HepG2 (cell line): ENCODE results near the gene HOXB6. TPM values are rescaled to one million over a fixed set of nuclear protein-coding genes. Genes with fewer than 3 reads are reported as not detected.

ENCODE experiments used
- ATAC-seq: fragments of 200-7000 bp; cut with Tn5 transposase; 3 replicates; pipeline ENCODE4 v1.9.1; 2020; ENCODE audit warnings: mild to moderate bottlenecking, moderate library complexity
- BruUV-seq: library from RNA; stranded (reverse); fragments of 400-500 nt; replicated peaks from 2 replicates; lab custom pipeline; 2021; lab: Mats Ljungman, UMichigan
- CTCF ChIA-PET: fragments of 300-600 bp; formaldehyde crosslinking; extraction: SDS; loops from one replicate; lab custom pipeline; 2021; ENCODE audit warnings: low total read pairs, inconsistent platforms, low intra/inter-chr PET ratio; lab: Yijun Ruan, JAX
- POLR2A ChIA-PET: fragments of 350-600 bp; sonication (Branson Sonifier 250); formaldehyde crosslinking; loops from one replicate; lab custom pipeline; 2020; ENCODE audit warnings: antibody characterized with exemption, inconsistent platforms; lab: Yijun Ruan, JAX
- DNase-seq: peaks from one replicate; pipeline ENCODE4 v3.0.0-alpha.2; 2015; ENCODE audit warnings: low spot score
- FAIRE-seq: peaks from 3 replicates; lab custom pipeline; 2011; peaks lifted over from hg19 to GRCh38; lab: Jason Lieb, UNC
- H2AFZ ChIP-seq: one replicate; pipeline ENCODE4 v1.6.1; 2011; ENCODE audit warnings: low read length, inconsistent platforms
- H3K27ac ChIP-seq: fragments of 300-600 bp; 3 replicates; pipeline ENCODE4 v1.8.0; 2011; ENCODE audit warnings: mixed run types, mild to moderate bottlenecking, mixed read lengths, low read length, inconsistent platforms; ENCODE audit not compliant: insufficient read depth; ENCODE audit errors: extremely low read length
- H3K27me3 ChIP-seq, 2 experiments: fragments of 200-600 bp in 1 of 2; 2 replicates in 1 of 2; 3 replicates in 1 of 2; pipeline versions ENCODE4 v1.6.0 to v1.8.0; 2011; ENCODE audit warnings: low read length in 2 of 2, mild to moderate bottlenecking in 2 of 2, moderate library complexity in 2 of 2, inconsistent platforms in 1 of 2; ENCODE audit not compliant: insufficient read depth in 2 of 2, control insufficient read depth in 1 of 2
- H3K36me3 ChIP-seq, 2 experiments: fragments of 200-600 bp in 1 of 2; replicated peaks in 1 of 2; 2 replicates in 1 of 2; 3 replicates in 1 of 2; pipeline versions ENCODE4 v1.5.1 to v1.8.0; 2011; ENCODE audit warnings: low read length in 2 of 2, inconsistent platforms in 1 of 2; ENCODE audit not compliant: insufficient read depth in 2 of 2, control insufficient read depth in 1 of 2
- H3K4me1 ChIP-seq: 2 replicates; pipeline ENCODE4 v1.5.1; 2012; ENCODE audit warnings: low read length, inconsistent platforms; ENCODE audit not compliant: insufficient read depth
- H3K4me2 ChIP-seq: 2 replicates; pipeline ENCODE4 v1.6.0; 2011; ENCODE audit warnings: low read depth, low read length, inconsistent platforms
- H3K4me3 ChIP-seq, 3 experiments: fragments of 200-600 bp in 1 of 3; sonication (generic), shearing (Covaris generic) in 1 of 3; replicated peaks in 1 of 3; 2 replicates each; pipeline ENCODE4 v1.5.1; 2011 to 2016; ENCODE audit warnings: low read length in 3 of 3, inconsistent platforms in 2 of 3, low read depth in 2 of 3, mild to moderate bottlenecking in 2 of 3, control low read depth in 1 of 3, mixed read lengths in 1 of 3; ENCODE audit not compliant: insufficient read depth in 1 of 3
- H3K79me2 ChIP-seq: one replicate; pipeline ENCODE4 v1.6.1; 2011; ENCODE audit warnings: low read length, inconsistent platforms; ENCODE audit not compliant: insufficient read depth
- H3K9ac ChIP-seq: 2 replicates; pipeline ENCODE4 v1.6.0; 2011; ENCODE audit warnings: mild to moderate bottlenecking, low read depth, low read length, inconsistent platforms; ENCODE audit not compliant: insufficient read depth
- H3K9me3 ChIP-seq: 2 replicates; pipeline ENCODE4 v1.5.1; 2012; ENCODE audit warnings: mild to moderate bottlenecking, low read length
- H4K20me1 ChIP-seq: 2 replicates; pipeline ENCODE4 v1.6.0; 2011; ENCODE audit warnings: inconsistent platforms, mild to moderate bottlenecking, low read length, moderate library complexity; ENCODE audit not compliant: insufficient read depth
- BRCA1 ChIP-seq: sonication (generic); formaldehyde crosslinking; IDR thresholded peaks from 2 replicates; pipeline ENCODE4 v1.4.0; 2020; ENCODE audit warnings: missing genetic modification reagents
- SAP130 ChIP-seq: IDR thresholded peaks from 2 replicates; pipeline ENCODE4 v1.6.1; 2016; ENCODE audit warnings: low read depth
- SRY ChIP-seq: sonication (generic); formaldehyde crosslinking; IDR thresholded peaks from 2 replicates; pipeline ENCODE4 v1.8.0; 2022; ENCODE audit warnings: mild to moderate bottlenecking, missing genetic modification reagents
- ZNF205 ChIP-seq: IDR thresholded peaks from 2 replicates; pipeline ENCODE4 v1.6.1; 2018; ENCODE audit warnings: missing biosample characterization, missing genetic modification reagents
- ZNF878 ChIP-seq: sonication (generic); formaldehyde crosslinking; IDR thresholded peaks from 2 replicates; pipeline ENCODE4 v1.8.1; 2023; ENCODE audit warnings: mild to moderate bottlenecking, missing genetic modification reagents, moderate library complexity
- WGBS: methylation state at CpG from one replicate; pipeline ENCODE4 v1.1.6; 2017; ENCODE audit warnings: low lambda C conversion rate; 5-methylcytosine and 5-hydroxymethylcytosine counted together
- in situ Hi-C: cut with HindIII; loops from 2 replicates; pipeline ENCODE4 v1.10.0; 2017; ENCODE audit warnings: low pct_unique_long_range_greater_than_20kb; ENCODE audit not compliant: extremely low pct_ligation_motif_present
- intact Hi-C: fragments of 100-400 bp; cut with micrococcal nuclease; formaldehyde crosslinking; loops from one replicate; pipeline ENCODE4 v1.10.0; 2022; ENCODE audit not compliant: unreplicated experiment
- polyA plus RNA-seq, 8 experiments: library from polyadenylated mRNA; depleted of rRNA in 3 of 8; stranded (reverse) in 7 of 8; unstranded in 1 of 8; fragments of >200 nt; fragmentation: Illumina TruSeq in 4 of 8; extraction: Trizol in 4 of 8; gene quantifications; 2 replicates each; pipeline versions ENCODE4 v1.2.1 to v1.2.3, GENCODE V29; 2011 to 2016; ENCODE audit warnings: low read depth in 4 of 8, missing spikeins in 1 of 8, mixed read lengths in 1 of 8; ENCODE audit not compliant: insufficient read depth in 1 of 8
- total RNA-seq, 5 experiments: library from RNA; depleted of rRNA; stranded (reverse); fragments of >200 nt; fragmentation: Illumina TruSeq; extraction: Trizol; gene quantifications; 2 replicates each; pipeline ENCODE4 v1.2.3, GENCODE V29; 2016; ENCODE audit warnings: low read depth in 1 of 5

Gene HOXB6
- total and polyA plus RNA-seq, 2 of the 13 experiments (the other 11 are each of a cell fraction or from before 2014, with no cell fraction given) = not detected

DNA sequence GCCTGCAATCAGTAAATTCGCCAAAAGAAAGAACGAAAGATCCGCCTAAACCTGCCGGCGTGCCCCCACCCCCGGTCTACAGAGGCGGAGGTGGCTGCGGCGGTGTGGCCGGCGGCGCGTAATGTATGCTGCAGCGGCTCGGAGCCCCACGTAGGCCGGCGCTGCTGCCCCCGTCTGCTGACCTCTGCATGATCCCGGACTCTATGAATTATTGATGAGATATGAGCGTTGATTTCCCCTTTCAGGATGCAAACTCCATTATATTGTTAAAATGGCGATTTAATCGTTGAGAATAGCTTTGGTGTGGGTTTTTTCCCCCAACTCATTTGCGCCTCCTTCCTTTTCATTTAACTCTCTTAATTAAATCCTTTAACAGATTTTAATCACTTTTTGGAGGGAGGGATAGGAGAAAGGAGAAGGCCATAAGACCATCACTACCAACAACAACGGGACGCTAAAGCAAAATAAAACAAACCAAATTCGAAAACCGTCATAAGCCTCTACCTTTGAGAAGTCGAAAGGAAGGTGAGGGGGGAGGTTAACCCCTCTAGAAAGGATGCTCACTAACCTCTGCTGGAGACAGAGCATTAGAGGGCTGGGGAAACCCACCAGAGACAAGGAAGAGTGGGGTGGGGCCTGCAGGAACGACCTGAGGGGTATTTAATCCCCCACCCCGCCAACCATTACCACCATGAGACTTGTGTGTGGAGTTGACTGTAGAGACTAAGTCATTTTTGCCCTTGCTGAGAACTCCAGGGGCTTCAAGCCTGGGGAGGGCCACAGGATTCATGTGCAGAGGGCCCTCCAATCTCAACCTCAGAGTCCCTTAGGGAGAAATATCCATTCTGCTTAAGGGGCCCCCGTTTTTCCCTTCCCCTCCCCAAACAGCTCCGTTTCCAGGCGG lies 18.2 kb downstream of the HOXB6 start (continued):
- TF ChIP-seq ZNF878 = no peak

DNA sequence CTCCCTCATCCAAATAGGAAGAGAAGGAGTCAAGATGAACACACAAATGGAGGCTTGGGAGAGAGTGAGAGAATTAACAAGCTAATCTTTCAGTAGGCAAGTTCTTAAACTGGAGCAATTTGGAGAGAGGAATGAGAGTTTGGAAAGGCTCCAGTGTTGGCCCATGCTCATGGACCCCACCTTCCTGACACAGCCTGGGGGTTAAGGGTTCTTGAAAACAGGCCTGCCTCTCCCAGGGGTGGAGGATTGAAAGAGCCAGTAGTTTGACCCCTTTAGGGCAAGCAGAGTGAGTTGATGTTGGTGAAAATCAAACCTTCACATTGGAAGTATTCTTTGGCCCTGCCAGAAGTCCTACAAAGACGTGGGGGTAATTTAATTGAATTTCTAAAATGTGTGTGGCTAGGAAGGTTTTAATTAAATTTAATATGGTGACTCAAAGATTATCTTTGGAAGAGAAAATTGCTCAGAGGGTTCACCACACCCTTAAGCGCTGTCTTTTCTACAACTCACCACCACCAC lies 20.5 kb downstream of the HOXB6 start:
- DNase-seq (no peak), ATAC-seq (no peak), FAIRE-seq (no peak)
- Histone ChIP-seq H3K4me1 (peaks cover 7% of the 10 kb centered on the region; the same call in 1 of the 2 replicates), H3K27ac (no peak overlapping the region), H3K79me2 (no peaks in the 10 kb centered on the region), H3K36me3 (no peaks in the 10 kb centered on the region), H3K4me3 (no peak overlapping the region), H3K27me3 (peaks cover 31 to 95% of the 10 kb centered on the region in 2 experiments), H3K4me2 (no peak overlapping the region)
- POLR2A ChIA-PET = no interaction called here
- in situ Hi-C loops (no loop called here), intact Hi-C loops (no loop called here)
- BruUV-seq = no TSS peak
- WGBS = 6% methylated on average over 2 of the region's 2 CpGs
- TF ChIP-seq SRY (CRISPR knock-in tag) = no peak
- no peak for TF ChIP-seq BRCA1 (CRISPR knock-in tag)
- TF ChIP-seq SAP130 (CRISPR knock-in tag) = no peak
- TF ChIP-seq ZNF205 (CRISPR knock-in tag) = no peak
- TF ChIP-seq, all 625 proteins: peak for 0
- Histone ChIP-seq H3K9ac (no peak overlapping the region), H2AFZ (no peak overlapping the region), H4K20me1 (peaks cover 4% of the 10 kb centered on the region; the same call in 1 of the 2 replicates), H3K9me3 (no peaks in the 10 kb centered on the region)
- CTCF ChIA-PET = no interaction called here
